ENCODE results near the gene ANKS1B. TPM values are rescaled to one million over a fixed set of nuclear protein-coding genes. Genes with fewer than 3 reads are reported as not detected.

ANKS1B gene
- total and polyA plus RNA-seq, 2 of the 4 experiments (the other 2 are of a cell fraction) = 0.17 to 0.18 TPM

DNA sequence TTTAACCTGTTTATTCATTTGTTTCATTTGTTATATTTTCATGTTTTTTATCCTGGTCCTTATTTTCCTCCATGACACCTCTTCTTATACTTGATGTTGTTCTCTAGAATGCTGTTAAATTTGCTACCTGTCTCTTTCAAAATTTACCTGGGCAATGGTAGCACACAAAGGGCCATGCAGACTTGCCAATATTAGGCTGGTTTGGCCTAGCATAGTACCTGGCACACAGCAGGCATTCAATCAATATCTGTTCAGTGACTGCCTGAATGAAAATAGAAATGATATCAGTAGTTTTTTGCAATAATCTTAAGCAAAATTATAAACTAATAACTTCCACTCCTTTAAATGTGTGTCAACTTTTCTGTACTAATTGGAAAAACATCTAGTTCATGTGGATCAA, 1014.5 kb downstream of the ANKS1B start:
- CTCF ChIA-PET = no interaction called here
- ATAC-seq (ENCODE audit: low read depth) (no peak), DNase-seq (no peak)
- TF ChIP-seq SMC3 (IDR thresholded peaks at IDR 0.05; ENCODE audit: low read depth, low read length) = no peak
- TF ChIP-seq RFX5 (IDR thresholded peaks at IDR 0.05; ENCODE audit: low read depth, low read length) = no peak
- no peak for TF ChIP-seq RCOR1 (IDR thresholded peaks at IDR 0.05; ENCODE audit: insufficient replicate concordance, low read length)
- no peak for TF ChIP-seq MAZ (IDR thresholded peaks at IDR 0.05; ENCODE audit: borderline replicate concordance, low read depth, low read length)
- no peak overlapping the region for H2AK5ac ChIP-seq (ENCODE audit: low read depth, low read length)
- H2BK20ac ChIP-seq (ENCODE audit: low read depth, low read length) = no peak overlapping the region
- H3K14ac ChIP-seq (replicated peaks; ENCODE audit: low read depth, low read length) = no peak overlapping the region
- POLR2A ChIA-PET (ENCODE audit: unreplicated experiment) = no interaction called here
- H4K5ac ChIP-seq (ENCODE audit: low read depth, low read length) = no peak overlapping the region
- H3K18ac ChIP-seq (ENCODE audit: low read depth, low read length) = no peak overlapping the region
- H3K4ac ChIP-seq (ENCODE audit: low read depth, low read length) = no peak overlapping the region
- no peaks in the 10 kb centered on the region for H3K36me3 ChIP-seq (ENCODE audit: control insufficient read depth, insufficient read depth, low read length)
- H2AFZ ChIP-seq (replicated peaks; ENCODE audit: low read length, poor library complexity) = no peak overlapping the region
- dilution Hi-C loops (cut with HindIII; ENCODE audit: low sequenced_read_pairs, unreplicated experiment) (no loop called here), in situ Hi-C loops (cut with MboI; ENCODE audit: low sequenced_read_pairs) (no loop called here), intact Hi-C loops (cut with micrococcal nuclease) (no loop called here)
- no peaks in the 10 kb centered on the region for H3K9me3 ChIP-seq (ENCODE audit: control insufficient read depth, insufficient read depth, low read length)
- no peak overlapping the region for H3K4me3 ChIP-seq (ENCODE audit: insufficient read depth, low read depth, low read length)
- H3K4me2 ChIP-seq (ENCODE audit: low read depth, low read length) = no peak overlapping the region
- H2BK5ac ChIP-seq (ENCODE audit: low read depth, low read length, poor library complexity, severe bottlenecking) = no peak overlapping the region
- H4K91ac ChIP-seq (ENCODE audit: insufficient read depth, low read depth, low read length) = no peak overlapping the region
- H3K27ac ChIP-seq (ENCODE audit: insufficient read depth, low read length) = no peak overlapping the region
- no peak overlapping the region for H3K9ac ChIP-seq (ENCODE audit: low read depth, low read length)
- H3K4me1 ChIP-seq (ENCODE audit: control insufficient read depth, insufficient read depth, low read length) = no peaks in the 10 kb centered on the region
- no peaks in the 10 kb centered on the region for H4K20me1 ChIP-seq (ENCODE audit: insufficient read depth, low read length)
- H3K9me1 ChIP-seq (ENCODE audit: insufficient read depth, low read length) = no peaks in the 10 kb centered on the region
- H2BK15ac ChIP-seq (ENCODE audit: low read depth, low read length) = no peak overlapping the region
- BruUV-seq (replicated peaks) = no TSS peak
- no peak overlapping the region for H3K23ac ChIP-seq (ENCODE audit: low read depth, low read length)
- H2BK120ac ChIP-seq (ENCODE audit: low read depth, low read length) = no peak overlapping the region
- no peaks in the 10 kb centered on the region for H3K27me3 ChIP-seq (ENCODE audit: control insufficient read depth, insufficient read depth, low read length)
- H3K79me1 ChIP-seq (ENCODE audit: low read depth in 1 of 2, low read length in 2 of 2) = no peaks in the 10 kb centered on the region
- H3K56ac ChIP-seq (ENCODE audit: extremely low read depth, insufficient read depth, low read length) = no peak overlapping the region
- no peak overlapping the region for H4K8ac ChIP-seq (ENCODE audit: low read depth in 2 of 2, low read length in 2 of 2)
- no peak overlapping the region for H2AK9ac ChIP-seq (replicated peaks; ENCODE audit: low read depth, low read length, poor library complexity)

Data from IMR-90 (cell line).